ENCODE data around the gene CYLD. TPM values are rescaled to one million over a fixed set of nuclear protein-coding genes. Genes with fewer than 3 reads are reported as not detected.

Gene CYLD
- total RNA-seq, 2 experiments from 2014 or later, result 133 to 135 TPM

GRCh38 chr16:50765260-50765659 is 23.4 kb downstream of the CYLD start:
- H3K4me1 Mint-ChIP-seq (ENCODE audit: low read depth), result peaks cover 92% of the 10 kb centered on the region
- peaks cover 56% of the 10 kb centered on the region for H3K36me3 Mint-ChIP-seq
- no peaks in the 10 kb centered on the region for H3K27me3 Mint-ChIP-seq
- intact Hi-C loops (cut with micrococcal nuclease), result loop anchor here (1.0 to 2.0 kb wide), 5 partner anchors 12 to 488 kb away; no protein-coding TSS in a partner anchor
- peak; percentile 35 for DNase-seq
- ChIA-PET POLR2A (interaction anchor here (0.6 to 1.8 kb wide), 8 partner anchors 11 to 435 kb away, joined by 3 to 15 read pairs (median 4); partner anchors contain the start of genes CYLD and SNX20), CTCF (interaction anchor here (0.6 to 6.0 kb wide), 16 partner anchors 9 to 623 kb away, joined by 3 to 45 read pairs (median 4); partner anchors contain the start of gene CYLD)
- H3K4me3 Mint-ChIP-seq, result peak overlapping the region; percentile 40
- H3K9me3 Mint-ChIP-seq, result peaks cover 13% of the 10 kb centered on the region
- peak overlapping the region; percentile 92 for H3K27ac Mint-ChIP-seq

GRCh38 chr16:50765861-50766260 is 24.0 kb downstream of the CYLD start:
- ChIA-PET POLR2A (interaction anchor here (0.6 to 1.8 kb wide), 8 partner anchors 11 to 436 kb away, joined by 3 to 15 read pairs (median 4); partner anchors contain the start of genes CYLD and SNX20), CTCF (interaction anchor here (0.6 to 6.0 kb wide), 17 partner anchors 10 to 624 kb away, joined by 3 to 45 read pairs (median 3); partner anchors contain the start of gene CYLD)
- no peaks in the 10 kb centered on the region for H3K27me3 Mint-ChIP-seq
- intact Hi-C loops (cut with micrococcal nuclease), result loop anchor here (1.0 to 2.0 kb wide), 5 partner anchors 13 to 489 kb away; no protein-coding TSS in a partner anchor
- H3K4me1 Mint-ChIP-seq (ENCODE audit: low read depth), result peaks cover 93% of the 10 kb centered on the region
- H3K27ac Mint-ChIP-seq, result peak overlapping the region; percentile 92
- H3K36me3 Mint-ChIP-seq, result peaks cover 56% of the 10 kb centered on the region
- peak overlapping the region; percentile 40 for H3K4me3 Mint-ChIP-seq
- peaks cover 13% of the 10 kb centered on the region for H3K9me3 Mint-ChIP-seq
- no peak for DNase-seq

GRCh38 chr16:50767197-50767596 is 25.3 kb downstream of the CYLD start:
- POLR2A ChIA-PET, result interaction anchor here (1.1 kb wide), 1 partner anchor 13 kb away, joined by 3 read pairs; no protein-coding TSS in a partner anchor

GRCh38 chr16:50771366-50771765 is 29.5 kb downstream of the CYLD start:
- Mint-ChIP-seq H3K27me3 (no peaks in the 10 kb centered on the region), H3K36me3 (peaks cover 38% of the 10 kb centered on the region), H3K27ac (no peak overlapping the region), H3K4me3 (no peak overlapping the region), H3K4me1 (ENCODE audit: low read depth) (peaks cover 83% of the 10 kb centered on the region), H3K9me3 (peaks cover 7% of the 10 kb centered on the region)
- POLR2A ChIA-PET, result no interaction called here
- intact Hi-C loops (cut with micrococcal nuclease), result no loop called here
- DNase-seq, result no peak
- CTCF ChIA-PET, result interaction anchor here (1.4 kb wide), 1 partner anchor 35 kb away, joined by 7 read pairs; no protein-coding TSS in a partner anchor

More at GRCh38 chr16:50767197-50767596, 25.3 kb downstream of the CYLD start:
- no peak for DNase-seq
- Mint-ChIP-seq H3K4me1 (ENCODE audit: low read depth) (peaks cover 92% of the 10 kb centered on the region), H3K36me3 (peaks cover 52% of the 10 kb centered on the region), H3K9me3 (peaks cover 13% of the 10 kb centered on the region), H3K27me3 (no peaks in the 10 kb centered on the region), H3K4me3 (no peak overlapping the region), H3K27ac (peak overlapping the region; percentile 92)
- intact Hi-C loops (cut with micrococcal nuclease), result no loop called here
- CTCF ChIA-PET, result interaction anchor here (1.4 to 2.5 kb wide), 4 partner anchors 12 to 100 kb away, joined by 3 to 11 read pairs (median 6); no protein-coding TSS in a partner anchor

- CTCF ChIA-PET, result interaction anchor here (0.5 to 2.1 kb wide), 2 partner anchors 28 to 32 kb away, joined by 3 to 14 read pairs; no protein-coding TSS in a partner anchor
- POLR2A ChIA-PET, result no interaction called here
- Mint-ChIP-seq H3K4me1 (ENCODE audit: low read depth) (peaks cover 77% of the 10 kb centered on the region), H3K36me3 (peaks cover 34% of the 10 kb centered on the region), H3K9me3 (peaks cover 3% of the 10 kb centered on the region), H3K27me3 (no peaks in the 10 kb centered on the region), H3K27ac (no peak overlapping the region), H3K4me3 (no peak overlapping the region)
- no peak for DNase-seq
- intact Hi-C loops (cut with micrococcal nuclease), result no loop called here
These were observed 32.5 kb downstream of the CYLD start for GRCh38 chr16:50774405-50774804.

GRCh38 chr16:50774960-50775359 is 33.1 kb downstream of the CYLD start:
- intact Hi-C loops (cut with micrococcal nuclease), result no loop called here
- peaks cover 3% of the 10 kb centered on the region for H3K9me3 Mint-ChIP-seq
- CTCF ChIA-PET, result interaction anchor here (0.5 kb wide), 1 partner anchor 28 kb away, joined by 3 read pairs; no protein-coding TSS in a partner anchor
- DNase-seq, result no peak
- no peak overlapping the region for H3K4me3 Mint-ChIP-seq
- H3K4me1 Mint-ChIP-seq (ENCODE audit: low read depth), result peaks cover 77% of the 10 kb centered on the region
- POLR2A ChIA-PET, result no interaction called here
- H3K27me3 Mint-ChIP-seq, result no peaks in the 10 kb centered on the region
- H3K36me3 Mint-ChIP-seq, result peaks cover 37% of the 10 kb centered on the region
- no peak overlapping the region for H3K27ac Mint-ChIP-seq

- Mint-ChIP-seq H3K4me1 (ENCODE audit: low read depth) (peaks cover 78% of the 10 kb centered on the region), H3K27ac (no peak overlapping the region), H3K4me3 (no peak overlapping the region), H3K36me3 (peaks cover 41% of the 10 kb centered on the region), H3K27me3 (no peaks in the 10 kb centered on the region), H3K9me3 (peaks cover 3% of the 10 kb centered on the region)
- intact Hi-C loops (cut with micrococcal nuclease), result no loop called here
- DNase-seq, result no peak
- ChIA-PET POLR2A (interaction anchor here (1.2 kb wide), 1 partner anchor 10 kb away, joined by 4 read pairs; no protein-coding TSS in a partner anchor), CTCF (interaction anchor here (0.9 to 2.2 kb wide), 7 partner anchors 11 to 110 kb away, joined by 3 to 22 read pairs (median 6); no protein-coding TSS in a partner anchor)
These were observed 34.2 kb downstream of the CYLD start for GRCh38 chr16:50776037-50776436.

- POLR2A ChIA-PET, result interaction anchor here (0.7 to 1.5 kb wide), 3 partner anchors 13 to 93 kb away, joined by 3 to 4 read pairs (median 3); no protein-coding TSS in a partner anchor
- peak; percentile 44 for DNase-seq
- intact Hi-C loops (cut with micrococcal nuclease), result loop anchor here (1.0 kb wide), 1 partner anchor 31 kb away; no protein-coding TSS in a partner anchor
- H3K4me3 Mint-ChIP-seq, result no peak overlapping the region
- peaks cover 74% of the 10 kb centered on the region for H3K4me1 Mint-ChIP-seq (ENCODE audit: low read depth)
- peak overlapping the region; percentile 78 for H3K27ac Mint-ChIP-seq
- no peaks in the 10 kb centered on the region for H3K9me3 Mint-ChIP-seq
- peaks cover 41% of the 10 kb centered on the region for H3K36me3 Mint-ChIP-seq
- no peaks in the 10 kb centered on the region for H3K27me3 Mint-ChIP-seq
- CTCF ChIA-PET, result interaction anchor here (0.9 to 2.0 kb wide), 5 partner anchors 12 to 112 kb away, joined by 3 to 6 read pairs (median 4); no protein-coding TSS in a partner anchor
These were observed 36.6 kb downstream of the CYLD start for GRCh38 chr16:50778284-50779163.

GRCh38 chr16:50781043-50781442 is 39.2 kb downstream of the CYLD start:
- H3K4me3 Mint-ChIP-seq, result peak overlapping the region; percentile 33
- H3K27ac Mint-ChIP-seq, result peak overlapping the region; percentile 78
- no peaks in the 10 kb centered on the region for H3K9me3 Mint-ChIP-seq
- POLR2A ChIA-PET, result interaction anchor here (0.8 to 1.2 kb wide), 2 partner anchors 22 to 34 kb away, joined by 3 to 5 read pairs; no protein-coding TSS in a partner anchor
- no peaks in the 10 kb centered on the region for H3K27me3 Mint-ChIP-seq
- CTCF ChIA-PET, result interaction anchor here (0.6 to 2.2 kb wide), 14 partner anchors 10 to 385 kb away, joined by 3 to 33 read pairs (median 4); partner anchors contain the start of gene CYLD
- intact Hi-C loops (cut with micrococcal nuclease), result loop anchor here (1.0 to 5.0 kb wide), 3 partner anchors 16 to 504 kb away; no protein-coding TSS in a partner anchor
- H3K36me3 Mint-ChIP-seq, result peaks cover 55% of the 10 kb centered on the region
- peaks cover 70% of the 10 kb centered on the region for H3K4me1 Mint-ChIP-seq (ENCODE audit: low read depth)
- DNase-seq, result peak; percentile 50

GRCh38 chr16:50781518-50781917 is 39.6 kb downstream of the CYLD start:
- no peaks in the 10 kb centered on the region for H3K27me3 Mint-ChIP-seq
- intact Hi-C loops (cut with micrococcal nuclease), result loop anchor here (1.0 to 5.0 kb wide), 3 partner anchors 16 to 504 kb away; no protein-coding TSS in a partner anchor
- POLR2A ChIA-PET, result interaction anchor here (1.2 kb wide), 1 partner anchor 35 kb away, joined by 5 read pairs; no protein-coding TSS in a partner anchor
- H3K27ac Mint-ChIP-seq, result peak overlapping the region; percentile 78
- H3K4me1 Mint-ChIP-seq (ENCODE audit: low read depth), result peaks cover 66% of the 10 kb centered on the region
- peak overlapping the region; percentile 33 for H3K4me3 Mint-ChIP-seq
- DNase-seq, result no peak
- H3K36me3 Mint-ChIP-seq, result peaks cover 59% of the 10 kb centered on the region
- CTCF ChIA-PET, result interaction anchor here (0.6 to 2.2 kb wide), 14 partner anchors 10 to 386 kb away, joined by 3 to 33 read pairs (median 4); partner anchors contain the start of gene CYLD
- H3K9me3 Mint-ChIP-seq, result no peaks in the 10 kb centered on the region

- DNase-seq, result no peak
- intact Hi-C loops (cut with micrococcal nuclease), result no loop called here
- Mint-ChIP-seq H3K36me3 (peaks cover 62% of the 10 kb centered on the region), H3K27me3 (no peaks in the 10 kb centered on the region), H3K4me3 (no peak overlapping the region), H3K9me3 (peaks cover 5% of the 10 kb centered on the region), H3K27ac (no peak overlapping the region), H3K4me1 (ENCODE audit: low read depth) (peaks cover 38% of the 10 kb centered on the region)
- POLR2A ChIA-PET, result no interaction called here
- CTCF ChIA-PET, result interaction anchor here (1.2 to 2.9 kb wide), 2 partner anchors 17 to 118 kb away, joined by 4 to 22 read pairs; no protein-coding TSS in a partner anchor
These were observed 47.9 kb downstream of the CYLD start for GRCh38 chr16:50789757-50790156.

All from activated CD4-positive, alpha-beta memory T cell treated with anti-CD3 and anti-CD28 coated beads for 36 hours (primary cell).